Activated CD8-positive, alpha-beta T cell treated with anti-CD3 and anti-CD28 coated beads, Interleukin-2, amount 10 ng/mL, durations not matched to agents 7 days and 5 days (primary cell): Measurements from ENCODE around the gene SUSD1. TPM values are rescaled to one million over a fixed set of nuclear protein-coding genes. Genes with fewer than 3 reads are reported as not detected.
A peak's percentile ranks its signal among the peaks of the same experiment; 100 is the strongest.

Experiments
- ATAC-seq: fragments of 150-1000 bp; cut with Tn5 transposase; one replicate; pipeline ENCODE4 v1.10.0; 2021; ENCODE audit warnings: moderate library complexity
- CTCF ChIA-PET: fragments of 350-600 bp; sonication (Branson Sonifier 250); formaldehyde crosslinking; loops from one replicate; lab custom pipeline; 2021; ENCODE audit warnings: antibody characterized with exemption; lab: Charles Lee
- POLR2A ChIA-PET: fragments of 350-600 bp; sonication (Branson Sonifier 250); formaldehyde crosslinking; loops from one replicate; lab custom pipeline; 2021; ENCODE audit warnings: antibody characterized with exemption; lab: Charles Lee
- DNase-seq: peaks from one replicate; pipeline ENCODE4 v3.0.0-alpha.2; 2020
- H3K27ac Mint-ChIP-seq: one replicate; pipeline ENCODE4 v1.8.0; 2021; ENCODE audit warnings: mild to moderate bottlenecking, mixed read lengths
- H3K27me3 Mint-ChIP-seq: one replicate; pipeline ENCODE4 v1.8.0; 2021; ENCODE audit warnings: low read depth, mixed read lengths
- H3K36me3 Mint-ChIP-seq: one replicate; pipeline ENCODE4 v1.8.0; 2021; ENCODE audit warnings: low read depth, mixed read lengths
- H3K4me1 Mint-ChIP-seq: one replicate; pipeline ENCODE4 v1.8.0; 2021; ENCODE audit warnings: low read depth, mixed read lengths
- H3K4me3 Mint-ChIP-seq: one replicate; pipeline ENCODE4 v1.8.0; 2021; ENCODE audit warnings: mild to moderate bottlenecking, mixed read lengths
- H3K9me3 Mint-ChIP-seq: one replicate; pipeline ENCODE4 v1.8.0; 2022; ENCODE audit warnings: mixed read lengths; ENCODE audit not compliant: insufficient read depth
- total RNA-seq, 2 experiments: library from RNA; stranded (reverse); gene quantifications; one replicate each; pipeline ENCODE4 v1.2.3, GENCODE V29; 2021

The SUSD1 gene
- total RNA-seq, 2 experiments from 2014 or later = 15.2 to 17.9 TPM

DNA sequence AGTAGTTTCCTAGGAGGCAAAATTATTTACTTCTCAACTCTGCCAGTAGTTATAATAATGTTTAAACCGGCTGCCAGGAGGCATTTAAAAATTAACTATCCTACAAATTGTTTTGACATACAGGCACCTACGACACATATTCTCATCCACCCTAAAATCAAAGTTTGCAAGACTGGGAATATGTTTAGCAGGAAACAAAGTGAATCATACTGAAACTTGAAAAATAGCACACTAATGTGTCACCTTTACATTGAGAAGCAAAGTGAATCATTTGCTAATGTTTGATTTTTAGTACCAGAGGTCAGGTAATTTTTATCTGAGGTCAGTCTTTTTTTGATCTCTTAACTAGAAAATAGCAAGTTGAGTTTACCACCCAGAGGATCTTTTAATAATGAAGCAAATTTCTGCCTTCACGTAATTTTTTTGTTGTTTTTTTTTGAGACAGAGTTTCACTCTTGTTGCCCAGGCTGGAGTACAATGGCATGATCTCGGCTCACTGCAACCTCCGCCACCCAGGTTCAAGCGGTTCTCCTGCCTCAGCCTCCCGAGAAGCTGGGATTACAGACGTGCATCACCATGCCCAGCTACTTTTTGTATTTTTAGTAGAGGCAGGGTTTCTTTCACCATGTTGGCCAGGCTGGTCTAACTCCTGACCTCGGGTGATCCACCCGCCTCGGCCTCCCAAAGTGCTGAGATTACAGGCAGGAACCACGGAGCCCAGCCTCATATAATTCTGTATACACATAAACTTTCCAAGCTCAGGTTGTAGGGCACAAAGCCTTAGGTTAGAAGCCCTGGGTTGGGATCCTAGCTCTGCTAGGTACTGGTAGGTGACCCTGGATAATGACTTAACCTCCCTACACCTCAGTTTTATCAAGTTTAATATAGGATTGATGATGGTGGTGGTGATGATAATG lies 154.2 kb downstream of the SUSD1 start:
- DNase-seq (no peak), ATAC-seq (no peak)
- Mint-ChIP-seq H3K4me1 (peaks cover 10% of the 10 kb centered on the region), H3K9me3 (no peaks in the 10 kb centered on the region), H3K36me3 (peaks cover 3% of the 10 kb centered on the region), H3K27me3 (peaks cover 6% of the 10 kb centered on the region), H3K27ac (no peak overlapping the region), H3K4me3 (no peak overlapping the region)
- CTCF ChIA-PET = interaction anchor here (1.2 kb wide), 1 partner anchor 11 kb away, joined by 3 read pairs; no protein-coding TSS in a partner anchor
- POLR2A ChIA-PET = interaction anchor here (0.5 kb wide), 1 partner anchor 11 kb away, joined by 3 read pairs; no protein-coding TSS in a partner anchor

DNA sequence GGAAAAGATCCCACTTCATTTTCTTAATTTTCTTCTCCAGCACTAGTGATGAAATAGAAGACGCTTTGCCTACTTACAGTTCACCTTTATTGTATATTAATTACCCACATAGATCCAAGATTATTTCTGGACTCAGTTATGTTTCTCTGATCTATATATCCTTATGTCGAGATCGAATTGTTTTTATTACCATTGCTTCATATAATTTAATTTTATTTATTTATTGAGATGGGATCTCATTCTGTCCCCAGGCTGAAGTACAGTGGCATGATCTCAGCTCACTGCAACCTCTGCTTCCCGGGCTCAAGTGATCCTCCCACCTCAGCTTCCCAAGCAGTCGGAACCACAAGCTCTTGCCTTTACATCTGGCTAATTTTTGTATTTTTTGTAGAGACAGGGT lies 157.2 kb downstream of the SUSD1 start:
- H3K27ac Mint-ChIP-seq = no peak overlapping the region
- DNase-seq (no peak), ATAC-seq (no peak)
- no peak overlapping the region for H3K4me3 Mint-ChIP-seq
- H3K9me3 Mint-ChIP-seq = no peaks in the 10 kb centered on the region
- H3K27me3 Mint-ChIP-seq = peaks cover 12% of the 10 kb centered on the region
- H3K4me1 Mint-ChIP-seq = peaks cover 14% of the 10 kb centered on the region
- no peaks in the 10 kb centered on the region for H3K36me3 Mint-ChIP-seq
- POLR2A ChIA-PET = no interaction called here
- CTCF ChIA-PET = interaction anchor here (2.0 kb wide), 1 partner anchor 57 kb away, joined by 6 read pairs; no protein-coding TSS in a partner anchor

DNA sequence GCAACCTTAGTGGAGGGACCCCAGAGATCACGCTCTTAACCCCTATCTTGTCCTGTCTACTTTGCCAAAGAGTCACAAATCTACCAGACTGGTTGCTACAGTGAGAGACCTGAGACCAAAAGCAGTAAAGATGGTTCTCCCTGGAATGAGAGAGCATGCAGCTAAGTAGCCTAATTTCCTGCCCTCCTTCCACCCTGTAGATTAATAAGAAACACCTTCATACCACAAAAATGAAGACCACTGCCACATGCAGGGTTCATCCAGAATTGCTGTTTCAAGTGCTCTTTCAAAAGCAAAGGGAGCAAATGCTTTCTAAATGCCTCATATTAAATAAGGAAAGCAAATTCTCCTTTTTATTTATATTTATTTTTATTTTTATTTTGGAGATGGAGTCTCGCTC lies 159.4 kb downstream of the SUSD1 start:
- no peak for DNase-seq
- peaks cover 9% of the 10 kb centered on the region for H3K27me3 Mint-ChIP-seq
- no peak overlapping the region for H3K27ac Mint-ChIP-seq
- H3K36me3 Mint-ChIP-seq = no peaks in the 10 kb centered on the region
- CTCF ChIA-PET = no interaction called here
- H3K4me1 Mint-ChIP-seq = peaks cover 19% of the 10 kb centered on the region
- H3K4me3 Mint-ChIP-seq = no peak overlapping the region
- POLR2A ChIA-PET = no interaction called here
- H3K9me3 Mint-ChIP-seq = no peaks in the 10 kb centered on the region
- ATAC-seq = no peak

DNA sequence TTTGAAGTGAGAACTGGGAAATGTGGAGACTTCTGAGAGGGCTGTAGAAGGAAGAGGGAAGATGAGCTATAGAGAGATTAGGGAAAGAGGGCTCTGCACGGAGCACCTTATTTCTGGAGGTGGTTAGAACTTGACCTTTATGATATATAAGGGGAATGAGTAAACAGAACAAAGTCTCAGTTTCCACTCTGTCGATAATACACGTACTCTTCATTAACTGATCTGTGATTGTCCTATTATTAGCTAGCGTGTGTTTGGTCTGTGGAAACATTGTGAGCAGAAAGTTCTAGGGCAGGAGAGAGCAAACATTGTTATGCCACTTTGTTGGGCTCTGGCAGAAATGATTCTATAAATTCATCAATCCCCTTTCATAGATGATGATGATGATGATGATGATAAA lies 159.9 kb downstream of the SUSD1 start:
- no peak overlapping the region for H3K27ac Mint-ChIP-seq
- CTCF ChIA-PET = no interaction called here
- H3K27me3 Mint-ChIP-seq = peaks cover 9% of the 10 kb centered on the region
- H3K36me3 Mint-ChIP-seq = no peaks in the 10 kb centered on the region
- ATAC-seq (no peak), DNase-seq (no peak)
- H3K4me1 Mint-ChIP-seq = peaks cover 16% of the 10 kb centered on the region
- H3K9me3 Mint-ChIP-seq = no peaks in the 10 kb centered on the region
- POLR2A ChIA-PET = no interaction called here
- H3K4me3 Mint-ChIP-seq = no peak overlapping the region

DNA sequence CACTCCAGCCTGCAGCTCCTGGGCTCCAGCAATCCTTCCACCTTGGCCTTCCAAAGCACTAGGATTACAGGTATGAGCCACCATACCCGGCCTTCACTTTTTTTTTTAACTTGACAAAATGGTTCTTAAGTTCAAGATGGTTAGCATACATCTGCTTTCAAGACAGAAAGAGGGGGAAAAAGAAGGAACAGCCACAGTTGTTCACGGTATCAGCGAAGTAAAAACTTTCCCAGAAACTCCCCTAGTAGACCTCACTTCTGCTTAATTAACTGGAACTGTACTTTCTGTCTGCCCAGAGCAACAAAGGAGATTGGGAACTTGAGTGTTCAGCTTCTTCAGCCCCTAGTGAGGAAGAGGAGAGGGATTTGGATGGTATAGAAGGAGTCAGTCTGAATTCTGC lies 161.8 kb downstream of the SUSD1 start:
- Mint-ChIP-seq H3K27me3 (peaks cover 15% of the 10 kb centered on the region), H3K9me3 (no peaks in the 10 kb centered on the region)
- peak; percentile 10 for DNase-seq

DNA sequence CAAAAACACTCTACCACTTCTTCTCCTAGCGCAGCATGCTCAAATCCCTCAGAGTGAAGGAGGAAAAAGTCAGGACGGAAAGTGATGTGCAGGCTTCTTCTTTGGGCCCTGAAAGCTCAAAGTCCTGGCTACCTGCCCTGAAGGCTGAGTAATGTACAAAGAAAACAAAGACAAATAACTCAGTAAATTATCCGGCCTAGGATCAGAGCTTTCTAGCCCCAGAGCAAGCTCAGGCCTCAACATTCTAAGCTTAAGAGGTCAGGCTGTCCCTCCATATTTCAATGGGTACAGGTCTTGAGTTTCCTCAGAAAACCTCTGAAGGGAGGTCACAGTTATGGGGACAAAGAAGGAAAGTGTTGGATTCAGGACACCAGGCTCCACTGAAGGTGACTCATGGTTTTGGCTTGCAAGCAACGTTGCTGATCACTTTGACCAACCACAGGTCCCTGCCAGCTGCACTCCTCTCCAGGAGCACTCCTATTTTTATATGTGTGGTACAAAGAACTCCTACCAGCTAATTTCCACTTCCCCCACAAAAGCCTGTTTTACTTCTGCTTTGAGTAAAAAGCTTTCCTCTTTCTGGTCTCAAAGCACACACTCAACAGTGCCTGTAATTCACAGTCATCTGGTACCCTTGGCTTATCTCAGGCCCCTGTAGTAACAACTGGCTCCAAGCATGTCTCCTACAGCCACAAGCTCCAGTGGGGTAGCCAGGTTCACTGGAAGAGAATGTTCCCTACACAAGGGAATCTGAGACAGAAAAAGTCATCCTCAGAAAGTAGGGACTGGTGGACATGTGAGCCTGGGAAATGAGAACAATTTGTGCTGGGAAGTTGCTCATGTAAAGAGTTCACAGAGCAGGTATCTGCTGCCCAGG lies 162.8 kb downstream of the SUSD1 start:
- H3K27me3 Mint-ChIP-seq = peaks cover 16% of the 10 kb centered on the region
- DNase-seq = peak; percentile 21
- no peak overlapping the region for H3K4me3 Mint-ChIP-seq
- peak; percentile 51 for ATAC-seq
- peaks cover 21% of the 10 kb centered on the region for H3K4me1 Mint-ChIP-seq
- peak overlapping the region; percentile 56 for H3K27ac Mint-ChIP-seq
- no peaks in the 10 kb centered on the region for H3K36me3 Mint-ChIP-seq
- POLR2A ChIA-PET = no interaction called here
- CTCF ChIA-PET = interaction anchor here (1.0 to 1.6 kb wide), 2 partner anchors 25 to 62 kb away, joined by 3 to 5 read pairs; no protein-coding TSS in a partner anchor
- no peaks in the 10 kb centered on the region for H3K9me3 Mint-ChIP-seq

More for the DNA sequence above, 161.8 kb downstream of the SUSD1 start:
- ChIA-PET POLR2A (no interaction called here), CTCF (no interaction called here)
- no peaks in the 10 kb centered on the region for H3K36me3 Mint-ChIP-seq
- H3K4me3 Mint-ChIP-seq = no peak overlapping the region
- ATAC-seq = no peak
- H3K4me1 Mint-ChIP-seq = peaks cover 16% of the 10 kb centered on the region
- no peak overlapping the region for H3K27ac Mint-ChIP-seq

DNA sequence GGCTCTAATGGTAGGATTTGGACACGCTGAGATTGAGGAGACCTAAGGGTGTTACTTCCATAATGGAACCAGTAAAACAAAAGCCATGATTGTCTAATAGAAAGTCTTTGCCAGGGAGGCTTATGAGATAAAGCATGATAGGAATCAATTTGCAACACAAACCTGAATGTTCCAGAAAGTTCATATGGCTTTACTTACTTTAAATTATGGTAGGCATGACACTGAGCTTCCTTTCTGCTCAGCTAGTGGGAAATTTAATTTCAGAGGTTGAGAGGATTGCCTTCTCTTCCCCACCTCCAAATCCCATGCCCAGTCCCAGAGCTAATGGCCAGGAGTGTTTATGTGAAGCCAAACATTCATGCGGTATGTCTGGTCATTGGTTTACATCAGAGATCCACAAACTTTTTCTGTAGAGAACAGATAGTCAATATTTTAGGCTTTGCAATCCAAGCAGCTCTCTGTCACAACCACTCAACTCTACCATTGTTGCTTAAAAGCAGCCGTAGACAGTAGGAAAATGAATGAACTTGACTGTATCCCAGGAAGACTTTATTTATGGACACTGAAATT lies 164.0 kb downstream of the SUSD1 start:
- no peak overlapping the region for H3K27ac Mint-ChIP-seq
- ChIA-PET POLR2A (no interaction called here), CTCF (interaction anchor here (1.0 to 1.6 kb wide), 2 partner anchors 24 to 63 kb away, joined by 3 to 5 read pairs; no protein-coding TSS in a partner anchor)
- H3K9me3 Mint-ChIP-seq = no peaks in the 10 kb centered on the region
- no peaks in the 10 kb centered on the region for H3K36me3 Mint-ChIP-seq
- H3K4me3 Mint-ChIP-seq = no peak overlapping the region
- DNase-seq (peak; percentile 16), ATAC-seq (no peak)
- H3K27me3 Mint-ChIP-seq = peaks cover 14% of the 10 kb centered on the region
- peaks cover 21% of the 10 kb centered on the region for H3K4me1 Mint-ChIP-seq

DNA sequence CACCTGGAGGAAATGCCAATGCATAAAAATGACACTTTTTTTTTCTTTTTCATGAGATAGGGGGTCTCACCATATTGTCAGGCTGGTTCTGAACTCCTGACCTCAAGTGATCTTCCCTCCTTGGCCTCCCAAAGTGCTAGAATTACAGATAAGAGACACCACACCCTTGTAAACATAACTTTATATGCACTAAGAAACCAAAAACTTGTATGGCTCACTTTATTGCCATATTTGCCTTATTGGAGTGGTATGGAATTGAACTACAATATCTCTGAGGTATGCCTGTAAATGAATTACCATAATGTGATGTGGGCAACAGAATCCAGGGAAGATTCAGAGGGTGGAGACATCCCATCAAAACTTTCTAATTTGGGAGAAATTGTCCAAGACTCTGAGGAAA lies 164.6 kb downstream of the SUSD1 start:
- H3K4me1 Mint-ChIP-seq = peaks cover 23% of the 10 kb centered on the region

DNA sequence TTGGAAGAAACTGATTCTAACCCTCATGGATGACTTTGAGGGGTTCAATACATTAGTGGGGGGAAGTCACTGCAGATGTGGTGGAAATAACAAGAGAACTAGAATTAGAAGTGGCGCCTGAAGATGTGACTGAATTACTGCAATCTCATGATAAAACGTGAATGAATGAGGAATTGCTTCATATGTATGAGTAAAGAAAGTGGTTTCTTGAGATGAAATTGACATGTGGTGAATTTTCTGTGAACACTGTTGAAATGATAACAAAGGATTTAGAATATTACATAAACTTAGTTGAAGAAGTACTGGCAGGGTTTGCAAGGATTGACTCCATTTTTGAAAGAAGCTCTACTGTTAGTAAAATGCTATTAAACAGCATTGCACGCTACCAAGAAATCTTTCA lies 165.4 kb downstream of the SUSD1 start:
- no peak overlapping the region for H3K4me3 Mint-ChIP-seq
- ATAC-seq (no peak), DNase-seq (no peak)
- CTCF ChIA-PET = no interaction called here
- H3K9me3 Mint-ChIP-seq = no peaks in the 10 kb centered on the region
- POLR2A ChIA-PET = interaction anchor here (0.6 kb wide), 1 partner anchor 12 kb away, joined by 3 read pairs; no protein-coding TSS in a partner anchor
- H3K36me3 Mint-ChIP-seq = no peaks in the 10 kb centered on the region
- peaks cover 6% of the 10 kb centered on the region for H3K27me3 Mint-ChIP-seq
- peaks cover 26% of the 10 kb centered on the region for H3K4me1 Mint-ChIP-seq
- H3K27ac Mint-ChIP-seq = no peak overlapping the region

More for the DNA sequence above, 164.6 kb downstream of the SUSD1 start:
- H3K36me3 Mint-ChIP-seq = no peaks in the 10 kb centered on the region
- peaks cover 12% of the 10 kb centered on the region for H3K27me3 Mint-ChIP-seq
- no peak for DNase-seq
- ChIA-PET CTCF (interaction anchor here (1.6 kb wide), 1 partner anchor 64 kb away, joined by 5 read pairs; no protein-coding TSS in a partner anchor), POLR2A (no interaction called here)
- no peak overlapping the region for H3K27ac Mint-ChIP-seq
- H3K4me3 Mint-ChIP-seq = no peak overlapping the region
- ATAC-seq = no peak
- H3K9me3 Mint-ChIP-seq = no peaks in the 10 kb centered on the region

DNA sequence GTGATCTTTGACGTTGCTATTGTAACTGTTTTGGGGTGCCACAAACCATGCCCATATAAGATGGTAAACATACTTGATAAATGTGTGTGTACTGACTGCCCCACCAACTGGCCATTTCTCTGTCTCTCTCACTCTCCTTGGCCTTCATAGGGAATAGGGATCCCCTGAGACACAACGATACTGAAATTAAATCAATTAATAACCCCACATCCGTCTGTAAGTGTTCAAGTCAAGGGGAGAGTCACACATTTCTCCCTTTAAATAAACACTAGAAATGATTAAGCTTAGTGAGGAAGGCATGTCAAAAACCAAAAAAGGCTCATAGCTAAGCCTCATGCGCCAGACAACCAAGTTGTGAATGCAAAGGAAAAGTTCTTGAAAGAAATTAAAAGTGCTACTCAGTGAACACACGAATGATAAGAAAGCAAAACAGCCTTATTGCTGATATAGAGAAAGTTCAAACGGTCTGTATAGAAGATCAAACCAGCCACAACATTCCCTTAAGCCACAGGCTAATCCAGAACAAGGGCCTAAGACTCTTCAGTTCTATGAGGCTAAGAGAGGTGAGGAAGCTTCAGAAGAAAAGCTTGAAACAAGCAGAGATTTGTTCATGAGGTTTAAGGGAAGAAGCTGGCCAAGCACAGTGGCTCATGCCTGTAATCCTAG lies 167.4 kb downstream of the SUSD1 start:
- no peaks in the 10 kb centered on the region for H3K36me3 Mint-ChIP-seq
- no peaks in the 10 kb centered on the region for H3K9me3 Mint-ChIP-seq
- POLR2A ChIA-PET = no interaction called here
- ATAC-seq (no peak), DNase-seq (peak; percentile 9)
- H3K27ac Mint-ChIP-seq = no peak overlapping the region
- H3K4me3 Mint-ChIP-seq = no peak overlapping the region
- H3K27me3 Mint-ChIP-seq = peaks cover 6% of the 10 kb centered on the region
- CTCF ChIA-PET = interaction anchor here (1.0 to 1.5 kb wide), 3 partner anchors 37 to 248 kb away, joined by 3 to 5 read pairs (median 4); no protein-coding TSS in a partner anchor
- H3K4me1 Mint-ChIP-seq = peaks cover 28% of the 10 kb centered on the region
